ENCODE measurements around the gene MAP2K6.

Gene MAP2K6

GRCh38 chr17:69450918-69451317 is 36.4 kb downstream of the MAP2K6 start:
- TF ChIP-seq CTCF (IDR thresholded peaks at IDR 0.05), result no peak

- no peak for TF ChIP-seq CTCF (IDR thresholded peaks at IDR 0.05)
These were observed 37.2 kb downstream of the MAP2K6 start for GRCh38 chr17:69451416-69452394.

GRCh38 chr17:69452664-69453260 is 38.3 kb downstream of the MAP2K6 start:
- TF ChIP-seq CTCF (IDR thresholded peaks at IDR 0.05), result no peak

- TF ChIP-seq CTCF (IDR thresholded peaks at IDR 0.05), result no peak
These were observed 39.6 kb downstream of the MAP2K6 start for GRCh38 chr17:69454051-69454450.

GRCh38 chr17:69455040-69455439 is 40.5 kb downstream of the MAP2K6 start:
- no peak for TF ChIP-seq CTCF (IDR thresholded peaks at IDR 0.05)

GRCh38 chr17:69457603-69458002 is 43.1 kb downstream of the MAP2K6 start:
- TF ChIP-seq CTCF (IDR thresholded peaks at IDR 0.05), result no peak

- no peak for TF ChIP-seq CTCF (IDR thresholded peaks at IDR 0.05)
These were observed 46.7 kb downstream of the MAP2K6 start for GRCh38 chr17:69460963-69461922.

All from LNCAP (cell line).